Lower lobe of right lung (tissue), 2 donors: ENCODE results near the gene CASP2. TPM values are rescaled to one million over a fixed set of nuclear protein-coding genes. Genes with fewer than 3 reads are reported as not detected.
"Not testable (repeated sequence)": the region's sequence is repeated elsewhere in the genome, so short reads cannot be mapped to it uniquely, and the experiment has no call there.

Experiments
- ATAC-seq, 2 donors: fragments of 200-7000 bp; cut with Tn5 transposase; one replicate each; pipeline ENCODE4 v1.9.1; 2020 to 2022; ENCODE audit warnings: mild to moderate bottlenecking in 2 of 2, moderate library complexity in 2 of 2
- DNase-seq: peaks from one replicate; pipeline ENCODE4 v3.0.0-alpha.2; 2020
- H3K27ac ChIP-seq: fragments of 200-600 bp; one replicate; pipeline ENCODE4 v1.8.0; 2022
- H3K27me3 ChIP-seq: fragments of 200-600 bp; one replicate; pipeline ENCODE4 v1.8.0; 2022; ENCODE audit warnings: low read depth
- H3K36me3 ChIP-seq: fragments of 200-600 bp; one replicate; pipeline ENCODE4 v1.8.0; 2022; ENCODE audit warnings: mild to moderate bottlenecking
- H3K4me1 ChIP-seq: fragments of 200-600 bp; one replicate; pipeline ENCODE4 v1.8.0; 2022
- H3K4me3 ChIP-seq: fragments of 200-600 bp; one replicate; pipeline ENCODE4 v1.8.0; 2022; ENCODE audit warnings: mild to moderate bottlenecking
- H3K9me3 ChIP-seq: fragments of 200-600 bp; one replicate; pipeline ENCODE4 v1.8.0; 2022
- CTCF ChIP-seq: fragments of 200-600 bp; IDR thresholded peaks from one replicate; pipeline ENCODE4 v1.8.0; 2022; ENCODE audit warnings: antibody characterized with exemption, mild to moderate bottlenecking
- intact Hi-C: fragments of 100-400 bp; cut with DNase I; formaldehyde crosslinking; loops from one replicate; pipeline ENCODE4 v1.11.0; 2022
- total RNA-seq: library from RNA; stranded (reverse); fragmentation: NEBNext Ultra II Directional; extraction: Animal tissue kit (Norgen Biotek cat#: 25700); gene quantifications from one replicate; pipeline ENCODE4 v1.2.1, GENCODE V29; 2021
- donor health status: DM: no; HTN: yes; CAD: no; lungs with severe emphysema.

CASP2 gene
- total RNA-seq, 1 donor from 2014 or later = 33.7 TPM

- H3K27ac ChIP-seq = no peak overlapping the region
- intact Hi-C loops = no loop called here
- no peaks in the 10 kb centered on the region for H3K27me3 ChIP-seq
- no peak overlapping the region for H3K4me3 ChIP-seq
- TF ChIP-seq CTCF = no peak
- DNase-seq (no peak), ATAC-seq (no peak)
- H3K4me1 ChIP-seq = peaks cover 35% of the 10 kb centered on the region
- H3K36me3 ChIP-seq = peaks cover 4% of the 10 kb centered on the region
- no peaks in the 10 kb centered on the region for H3K9me3 ChIP-seq
These were observed 1.6 kb upstream of the CASP2 start for GRCh38 chr7:143286522-143286890.

- ATAC-seq (no peak), DNase-seq (no peak)
- H3K9me3 ChIP-seq = no peaks in the 10 kb centered on the region
- H3K4me3 ChIP-seq = peak overlapping the region; percentile 99
- peaks cover 35% of the 10 kb centered on the region for H3K4me1 ChIP-seq
- intact Hi-C loops = no loop called here
- TF ChIP-seq CTCF = no peak
- peak overlapping the region; percentile 77 for H3K27ac ChIP-seq
- peaks cover 13% of the 10 kb centered on the region for H3K36me3 ChIP-seq
- H3K27me3 ChIP-seq = no peaks in the 10 kb centered on the region
These were observed 714 bp upstream of the CASP2 start for GRCh38 chr7:143287339-143287934.

- TF ChIP-seq CTCF = no peak
- Histone ChIP-seq H3K4me1 (peaks cover 35% of the 10 kb centered on the region), H3K27ac (peak overlapping the region; percentile 93), H3K36me3 (peaks cover 27% of the 10 kb centered on the region), H3K4me3 (peak overlapping the region; percentile 99), H3K27me3 (no peaks in the 10 kb centered on the region), H3K9me3 (no peaks in the 10 kb centered on the region)
- intact Hi-C loops = no loop called here
- no peak for ATAC-seq
- DNase-seq = no peak
These were observed 685 bp downstream of the CASP2 start for GRCh38 chr7:143288836-143289235.

- Histone ChIP-seq H3K27ac (peak overlapping the region; percentile 93), H3K4me1 (peaks cover 35% of the 10 kb centered on the region), H3K27me3 (no peaks in the 10 kb centered on the region), H3K9me3 (no peaks in the 10 kb centered on the region), H3K36me3 (peaks cover 33% of the 10 kb centered on the region), H3K4me3 (peak overlapping the region; percentile 99)
- intact Hi-C loops = no loop called here
- ATAC-seq (no peak), DNase-seq (no peak)
- TF ChIP-seq CTCF = no peak
These were observed 1.3 kb downstream of the CASP2 start for GRCh38 chr7:143289421-143289820.

GRCh38 chr7:143289888-143290287, 1.7 kb downstream of the CASP2 start:
- ATAC-seq, H3K9me3 ChIP-seq, intact Hi-C loops, H3K27ac ChIP-seq, H3K27me3 ChIP-seq, DNase-seq: not testable (repeated sequence)
- H3K36me3 ChIP-seq = peaks cover 38% of the 10 kb centered on the region
- peak overlapping the region; percentile 99 for H3K4me3 ChIP-seq
- peaks cover 35% of the 10 kb centered on the region for H3K4me1 ChIP-seq

- TF ChIP-seq CTCF = no peak
- H3K4me3 ChIP-seq = peak overlapping the region; percentile 99
These were observed 2.1 kb downstream of the CASP2 start for GRCh38 chr7:143290293-143290692.

More at GRCh38 chr7:143290293-143290692, 2.1 kb downstream of the CASP2 start:
- no peak for DNase-seq
- no peaks in the 10 kb centered on the region for H3K27me3 ChIP-seq
- H3K4me1 ChIP-seq = peaks cover 35% of the 10 kb centered on the region
- no peaks in the 10 kb centered on the region for H3K9me3 ChIP-seq
- intact Hi-C loops = no loop called here
- H3K27ac ChIP-seq = no peak overlapping the region
- ATAC-seq = no peak
- peaks cover 42% of the 10 kb centered on the region for H3K36me3 ChIP-seq
